DMS 273 treated with DMSO at 0.1 percent for 48 hours (cell line): ENCODE results near the gene SERPINB8.

Experiments
- DNase-seq: peaks from one replicate; lab custom pipeline; 2025; lab: John Stamatoyannopoulos, UW

Gene SERPINB8

GRCh38 chr18:63964908-63965307, 5.0 kb upstream of the SERPINB8 start:
- DNase-seq: no peak

GRCh38 chr18:63965716-63966330, 4.1 kb upstream of the SERPINB8 start:
- DNase-seq: no peak

GRCh38 chr18:63970809-63971205, 926 bp downstream of the SERPINB8 start:
- DNase-seq: no peak

GRCh38 chr18:63971320-63972001, 1.6 kb downstream of the SERPINB8 start:
- DNase-seq: no peak

GRCh38 chr18:63972002-63972376, 2.1 kb downstream of the SERPINB8 start:
- no peak for DNase-seq

- no peak for DNase-seq
Measured at GRCh38 chr18:63974991-63975390, 5.1 kb downstream of the SERPINB8 start.

GRCh38 chr18:63975628-63976027, 5.7 kb downstream of the SERPINB8 start:
- DNase-seq: no peak

- DNase-seq: no peak
Measured at GRCh38 chr18:63977040-63977439, 7.2 kb downstream of the SERPINB8 start.

GRCh38 chr18:63979409-63979920, 9.6 kb downstream of the SERPINB8 start:
- no peak for DNase-seq

GRCh38 chr18:63980027-63980426, 10.1 kb downstream of the SERPINB8 start:
- no peak for DNase-seq

GRCh38 chr18:63980896-63981460, 11.1 kb downstream of the SERPINB8 start:
- no peak for DNase-seq

- no peak for DNase-seq
Measured at GRCh38 chr18:63981719-63982118, 11.8 kb downstream of the SERPINB8 start.

GRCh38 chr18:63982361-63982760, 12.5 kb downstream of the SERPINB8 start:
- no peak for DNase-seq

GRCh38 chr18:63986885-63987284, 17.0 kb downstream of the SERPINB8 start:
- no peak for DNase-seq

GRCh38 chr18:63987743-63988142, 17.9 kb downstream of the SERPINB8 start:
- no peak for DNase-seq

GRCh38 chr18:63992751-63993150, 22.9 kb downstream of the SERPINB8 start:
- no peak for DNase-seq

GRCh38 chr18:63994783-63995399, 25.0 kb downstream of the SERPINB8 start:
- DNase-seq: no peak

- no peak for DNase-seq
Measured at GRCh38 chr18:63997041-63997440, 27.2 kb downstream of the SERPINB8 start.

GRCh38 chr18:63997606-63998005, 27.7 kb downstream of the SERPINB8 start:
- DNase-seq: no peak

GRCh38 chr18:63999871-64000270, 30.0 kb downstream of the SERPINB8 start:
- DNase-seq: no peak

GRCh38 chr18:64002581-64002980, 32.7 kb downstream of the SERPINB8 start:
- no peak for DNase-seq

GRCh38 chr18:64009305-64009704, 39.4 kb downstream of the SERPINB8 start:
- no peak for DNase-seq

GRCh38 chr18:64011513-64011912, 41.6 kb downstream of the SERPINB8 start:
- DNase-seq: no peak
